Measurements from ENCODE around the gene COP1. TPM values are rescaled to one million over a fixed set of nuclear protein-coding genes. Genes with fewer than 3 reads are reported as not detected.

Gene COP1
- total RNA-seq, 4 donors from 2014 or later: 53.4 to 85.5 (median 68.4) TPM

DNA sequence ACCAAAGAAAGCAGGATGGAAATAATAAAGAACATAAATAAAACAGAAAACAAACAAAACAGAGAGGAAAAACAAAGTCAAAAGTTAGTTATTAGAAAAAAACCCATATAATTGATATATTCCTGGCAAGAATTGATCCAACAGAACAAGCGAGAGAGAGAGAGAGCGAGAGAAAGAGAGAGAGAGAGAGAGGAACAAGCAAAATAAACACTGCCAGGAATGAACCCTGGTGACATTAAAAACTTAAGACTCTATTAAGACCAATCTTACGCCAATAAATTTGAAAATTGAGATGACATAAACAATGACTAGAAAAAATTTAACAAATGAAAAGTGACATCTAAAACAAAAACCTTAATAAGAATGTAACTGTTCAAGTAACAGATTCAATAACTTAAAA is 64.1 kb downstream of the COP1 start:
- Histone ChIP-seq H3K27ac (no peak overlapping the region), H3K4me1 (no peaks in the 10 kb centered on the region), H3K36me3 (no peaks in the 10 kb centered on the region), H3K9me3 (no peaks in the 10 kb centered on the region), H3K27me3 (no peaks in the 10 kb centered on the region), H3K4me3 (no peak overlapping the region)
- TF ChIP-seq POLR2A (IDR thresholded peaks at IDR 0.05): no peak
- no peak for TF ChIP-seq CTCF (IDR thresholded peaks at IDR 0.05)
- no peak for DNase-seq
- intact Hi-C loops (cut with DNase I; ENCODE audit: low total_unique reads): no loop called here

DNA sequence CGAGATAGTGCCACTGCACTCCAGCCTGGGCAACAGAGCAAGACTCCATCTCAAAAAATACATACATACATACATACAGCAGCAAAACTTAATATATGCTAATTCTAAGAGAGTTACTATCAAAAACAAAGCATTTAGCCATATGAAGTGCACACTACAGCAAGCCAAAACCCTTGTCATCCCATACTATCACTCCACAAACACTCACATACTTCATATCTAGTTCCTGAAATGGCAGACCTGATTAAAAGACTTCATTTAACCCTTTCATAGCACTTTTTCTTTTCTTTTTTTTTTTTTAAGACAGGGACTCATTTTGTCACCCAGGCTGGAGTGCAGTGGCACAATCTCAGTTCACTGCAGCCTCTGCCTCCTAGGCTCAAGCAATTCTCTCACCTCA is 65.6 kb downstream of the COP1 start:
- Histone ChIP-seq H3K27ac (no peak overlapping the region), H3K9me3 (no peaks in the 10 kb centered on the region), H3K27me3 (no peaks in the 10 kb centered on the region), H3K4me3 (no peak overlapping the region), H3K36me3 (no peaks in the 10 kb centered on the region), H3K4me1 (no peaks in the 10 kb centered on the region)
- TF ChIP-seq POLR2A (IDR thresholded peaks at IDR 0.05) (no peak), CTCF (IDR thresholded peaks at IDR 0.05) (no peak)
- intact Hi-C loops (cut with DNase I; ENCODE audit: low total_unique reads): no loop called here
- no peak for DNase-seq

DNA sequence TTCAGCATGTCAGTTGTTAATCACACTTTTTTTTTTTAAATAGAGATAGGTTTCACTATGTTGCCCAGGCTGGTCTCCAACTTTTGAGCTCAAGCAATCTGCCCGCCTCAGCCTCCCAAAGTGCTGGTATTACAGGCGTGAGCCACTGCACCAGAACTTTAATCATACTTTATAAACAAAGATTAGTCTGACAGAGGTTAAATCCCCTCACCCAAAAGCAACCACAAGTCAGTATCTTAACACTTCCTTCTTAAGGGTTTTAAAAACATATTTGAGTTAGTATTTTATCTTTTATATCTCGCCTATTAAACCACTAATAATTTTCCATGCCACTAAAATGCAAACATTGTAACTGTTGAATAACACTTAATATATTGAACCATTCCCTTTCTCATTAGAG is 70.2 kb downstream of the COP1 start:
- intact Hi-C loops (cut with DNase I; ENCODE audit: low total_unique reads): no loop called here
- no peaks in the 10 kb centered on the region for H3K9me3 ChIP-seq

GRCh38 chr1:176134666-176135065 is 72.4 kb downstream of the COP1 start:
- no peak for DNase-seq
- H3K27me3 ChIP-seq: no peaks in the 10 kb centered on the region
- no peaks in the 10 kb centered on the region for H3K36me3 ChIP-seq
- intact Hi-C loops (cut with DNase I; ENCODE audit: low total_unique reads): no loop called here
- no peaks in the 10 kb centered on the region for H3K4me1 ChIP-seq
- no peaks in the 10 kb centered on the region for H3K9me3 ChIP-seq
- TF ChIP-seq CTCF (IDR thresholded peaks at IDR 0.05) (no peak), POLR2A (IDR thresholded peaks at IDR 0.05) (no peak)
- no peak overlapping the region for H3K27ac ChIP-seq
- no peak overlapping the region for H3K4me3 ChIP-seq

More for the DNA sequence above, 70.2 kb downstream of the COP1 start:
- no peak overlapping the region for H3K27ac ChIP-seq
- H3K36me3 ChIP-seq: no peaks in the 10 kb centered on the region
- H3K4me3 ChIP-seq: no peak overlapping the region
- no peak for TF ChIP-seq POLR2A (IDR thresholded peaks at IDR 0.05)
- TF ChIP-seq CTCF (IDR thresholded peaks at IDR 0.05): no peak
- no peaks in the 10 kb centered on the region for H3K27me3 ChIP-seq
- no peaks in the 10 kb centered on the region for H3K4me1 ChIP-seq
- no peak for DNase-seq

- no peak overlapping the region for H3K27ac ChIP-seq
- peaks cover 0 to 17% of the 10 kb centered on the region in 2 donors for H3K9me3 ChIP-seq
- no peaks in the 10 kb centered on the region for H3K4me1 ChIP-seq
- intact Hi-C loops (cut with DNase I; ENCODE audit: low total_unique reads): no loop called here
- H3K36me3 ChIP-seq: no peaks in the 10 kb centered on the region
- no peak for DNase-seq
- no peak overlapping the region for H3K4me3 ChIP-seq
- no peaks in the 10 kb centered on the region for H3K27me3 ChIP-seq
- TF ChIP-seq CTCF (IDR thresholded peaks at IDR 0.05): no peak
Observed at GRCh38 chr1:176122282-176122681, 84.8 kb downstream of the COP1 start.

Data from uterus (tissue), 4 donors.